Measurements from ENCODE around the gene HPSE. TPM values are rescaled to one million over a fixed set of nuclear protein-coding genes. Genes with fewer than 3 reads are reported as not detected.

The HPSE gene
- total and polyA plus RNA-seq, 4 donors, result 0.43 to 4.7 (median 1.0) TPM

DNA sequence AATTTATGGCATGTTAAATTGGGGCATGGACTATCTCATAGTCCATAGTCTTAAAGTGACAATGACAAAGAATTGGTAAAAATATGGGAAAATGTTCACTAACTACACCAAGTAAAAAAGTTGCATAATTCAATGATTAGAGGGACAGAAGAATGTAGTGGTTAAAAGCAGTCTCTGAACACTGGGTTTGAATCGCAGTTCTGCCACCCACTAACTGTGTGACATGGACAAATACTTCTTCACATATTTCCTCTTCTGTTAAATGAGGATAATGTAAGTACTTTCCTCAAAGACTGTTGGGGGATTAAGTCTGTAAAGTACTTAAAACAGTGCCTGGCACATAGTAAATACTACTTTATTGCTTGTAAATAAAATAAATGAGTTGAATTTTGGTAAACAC, 65.4 kb downstream of the HPSE start:
- H3K36me3 ChIP-seq (ENCODE audit: control insufficient read depth in 4 of 4, insufficient read depth in 3 of 4, low read depth in 1 of 4, low read length in 3 of 4), result peaks cover 5 to 20% (median 9%) of the 10 kb centered on the region in 4 donors
- H3K4me3 ChIP-seq (ENCODE audit: low read depth in 1 of 3, low read length in 3 of 3), result no peak overlapping the region
- no peak overlapping the region for H3K9ac ChIP-seq (ENCODE audit: low read depth in 1 of 2, low read length in 2 of 2)
- no peaks in the 10 kb centered on the region for H3K27me3 ChIP-seq (ENCODE audit: control insufficient read depth in 4 of 4, insufficient read depth in 4 of 4, low read length in 3 of 4)
- 79% methylated on average over 1 of the region's 1 CpG for WGBS
- H3K4me1 ChIP-seq (ENCODE audit: control insufficient read depth in 4 of 4, insufficient read depth in 4 of 4, low read length in 3 of 4), result no peaks in the 10 kb centered on the region
- TF ChIP-seq NR2F2 (IDR thresholded peaks at IDR 0.05) (no peak), RAD21 (IDR thresholded peaks at IDR 0.05) (no peak), EGR1 (IDR thresholded peaks at IDR 0.05; ENCODE audit: low read depth in 2 of 2) (no peak), FOXA2 (IDR thresholded peaks at IDR 0.05) (no peak), FOXA1 (IDR thresholded peaks at IDR 0.05) (no peak), SP1 (IDR thresholded peaks at IDR 0.05) (no peak), HNF4G (IDR thresholded peaks at IDR 0.05) (no peak), HNF4A (conservative IDR thresholded peaks at IDR 0.05) (no peak)
- TF ChIP-seq, protein P1, sequence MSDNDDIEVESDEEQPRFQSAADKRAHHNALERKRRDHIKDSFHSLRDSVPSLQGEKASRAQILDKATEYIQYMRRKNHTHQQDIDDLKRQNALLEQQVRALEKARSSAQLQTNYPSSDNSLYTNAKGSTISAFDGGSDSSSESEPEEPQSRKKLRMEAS (IDR thresholded peaks at IDR 0.05), result no peak
- H3K27ac ChIP-seq (ENCODE audit: low read depth in 1 of 2, low read length in 2 of 2), result no peak overlapping the region
- DNase-seq (ENCODE audit: low spot score), result no peak
- H3K9me3 ChIP-seq (ENCODE audit: control insufficient read depth in 4 of 4, low read length in 3 of 4), result no peaks in the 10 kb centered on the region

DNA sequence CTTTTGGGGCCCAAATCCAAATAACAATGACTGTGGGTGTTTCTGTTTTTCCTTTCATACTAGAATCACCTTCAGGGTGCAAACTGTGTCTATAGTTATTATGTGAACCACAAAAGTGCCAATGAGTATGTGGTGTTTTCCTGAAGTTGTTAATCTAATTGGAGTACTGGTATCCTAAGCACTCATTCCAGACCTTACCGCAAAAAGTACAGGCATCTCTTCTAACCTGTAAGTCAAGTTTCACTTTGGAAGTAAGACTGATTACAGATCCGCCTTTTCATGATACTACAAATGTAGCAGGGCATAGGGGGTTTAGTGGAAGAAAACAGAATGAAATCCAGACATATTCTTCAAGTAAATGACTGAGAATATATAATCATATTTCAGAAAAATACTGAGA, 66.2 kb downstream of the HPSE start:
- no peak overlapping the region for H3K27ac ChIP-seq (ENCODE audit: low read depth in 1 of 2, low read length in 2 of 2)
- TF ChIP-seq YY1 (IDR thresholded peaks at IDR 0.05), result no peak
- no peak for TF ChIP-seq JUND (IDR thresholded peaks at IDR 0.05)
- no peak for TF ChIP-seq REST (IDR thresholded peaks at IDR 0.05)
- TF ChIP-seq FOXA1 (IDR thresholded peaks at IDR 0.05), result no peak
- no peak for TF ChIP-seq NR2F2 (IDR thresholded peaks at IDR 0.05)
- TF ChIP-seq ATF3 (IDR thresholded peaks at IDR 0.05), result no peak
- no peak for TF ChIP-seq EGR1 (IDR thresholded peaks at IDR 0.05; ENCODE audit: low read depth in 2 of 2)
- TF ChIP-seq, protein P1 (IDR thresholded peaks at IDR 0.05), result no peak
- TF ChIP-seq HNF4G (IDR thresholded peaks at IDR 0.05), result no peak
- no peak for TF ChIP-seq GABPA (IDR thresholded peaks at IDR 0.05 in 1 of 2, conservative IDR thresholded peaks at IDR 0.05 in 1 of 2)
- no peak for TF ChIP-seq FOXA2 (IDR thresholded peaks at IDR 0.05)
- no peak for TF ChIP-seq RAD21 (IDR thresholded peaks at IDR 0.05)
- TF ChIP-seq, protein P2, sequence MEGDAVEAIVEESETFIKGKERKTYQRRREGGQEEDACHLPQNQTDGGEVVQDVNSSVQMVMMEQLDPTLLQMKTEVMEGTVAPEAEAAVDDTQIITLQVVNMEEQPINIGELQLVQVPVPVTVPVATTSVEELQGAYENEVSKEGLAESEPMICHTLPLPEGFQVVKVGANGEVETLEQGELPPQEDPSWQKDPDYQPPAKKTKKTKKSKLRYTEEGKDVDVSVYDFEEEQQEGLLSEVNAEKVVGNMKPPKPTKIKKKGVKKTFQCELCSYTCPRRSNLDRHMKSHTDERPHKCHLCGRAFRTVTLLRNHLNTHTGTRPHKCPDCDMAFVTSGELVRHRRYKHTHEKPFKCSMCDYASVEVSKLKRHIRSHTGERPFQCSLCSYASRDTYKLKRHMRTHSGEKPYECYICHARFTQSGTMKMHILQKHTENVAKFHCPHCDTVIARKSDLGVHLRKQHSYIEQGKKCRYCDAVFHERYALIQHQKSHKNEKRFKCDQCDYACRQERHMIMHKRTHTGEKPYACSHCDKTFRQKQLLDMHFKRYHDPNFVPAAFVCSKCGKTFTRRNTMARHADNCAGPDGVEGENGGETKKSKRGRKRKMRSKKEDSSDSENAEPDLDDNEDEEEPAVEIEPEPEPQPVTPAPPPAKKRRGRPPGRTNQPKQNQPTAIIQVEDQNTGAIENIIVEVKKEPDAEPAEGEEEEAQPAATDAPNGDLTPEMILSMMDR (IDR thresholded peaks at IDR 0.05; ENCODE audit: low read depth, low read length, missing input control), result no peak
- no peak for TF ChIP-seq SP1 (IDR thresholded peaks at IDR 0.05)
- TF ChIP-seq, protein P3, sequence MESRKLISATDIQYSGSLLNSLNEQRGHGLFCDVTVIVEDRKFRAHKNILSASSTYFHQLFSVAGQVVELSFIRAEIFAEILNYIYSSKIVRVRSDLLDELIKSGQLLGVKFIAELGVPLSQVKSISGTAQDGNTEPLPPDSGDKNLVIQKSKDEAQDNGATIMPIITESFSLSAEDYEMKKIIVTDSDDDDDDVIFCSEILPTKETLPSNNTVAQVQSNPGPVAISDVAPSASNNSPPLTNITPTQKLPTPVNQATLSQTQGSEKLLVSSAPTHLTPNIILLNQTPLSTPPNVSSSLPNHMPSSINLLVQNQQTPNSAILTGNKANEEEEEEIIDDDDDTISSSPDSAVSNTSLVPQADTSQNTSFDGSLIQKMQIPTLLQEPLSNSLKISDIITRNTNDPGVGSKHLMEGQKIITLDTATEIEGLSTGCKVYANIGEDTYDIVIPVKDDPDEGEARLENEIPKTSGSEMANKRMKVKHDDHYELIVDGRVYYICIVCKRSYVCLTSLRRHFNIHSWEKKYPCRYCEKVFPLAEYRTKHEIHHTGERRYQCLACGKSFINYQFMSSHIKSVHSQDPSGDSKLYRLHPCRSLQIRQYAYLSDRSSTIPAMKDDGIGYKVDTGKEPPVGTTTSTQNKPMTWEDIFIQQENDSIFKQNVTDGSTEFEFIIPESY (IDR thresholded peaks at IDR 0.05), result no peak
- no peaks in the 10 kb centered on the region for H3K4me1 ChIP-seq (ENCODE audit: control insufficient read depth in 4 of 4, insufficient read depth in 4 of 4, low read length in 3 of 4)
- DNase-seq (ENCODE audit: low spot score), result no peak
- peaks cover 7 to 20% (median 9%) of the 10 kb centered on the region in 4 donors for H3K36me3 ChIP-seq (ENCODE audit: control insufficient read depth in 4 of 4, insufficient read depth in 3 of 4, low read depth in 1 of 4, low read length in 3 of 4)
- H3K27me3 ChIP-seq (ENCODE audit: control insufficient read depth in 4 of 4, insufficient read depth in 4 of 4, low read length in 3 of 4), result no peaks in the 10 kb centered on the region
- WGBS, result 49% methylated on average over 2 of the region's 2 CpGs
- no peak overlapping the region for H3K9ac ChIP-seq (ENCODE audit: low read depth in 1 of 2, low read length in 2 of 2)
- H3K9me3 ChIP-seq (ENCODE audit: control insufficient read depth in 4 of 4, low read length in 3 of 4), result no peaks in the 10 kb centered on the region
- H3K4me3 ChIP-seq (ENCODE audit: low read depth in 1 of 3, low read length in 3 of 3), result no peak overlapping the region

Data from liver (tissue), 9 donors.